ENCODE measurements around the gene SERPIND1. TPM values are rescaled to one million over a fixed set of nuclear protein-coding genes. Genes with fewer than 3 reads are reported as not detected.

The SERPIND1 gene
- total RNA-seq, 2 donors from 2014 or later = 0.32 TPM; not detected in 1

DNA sequence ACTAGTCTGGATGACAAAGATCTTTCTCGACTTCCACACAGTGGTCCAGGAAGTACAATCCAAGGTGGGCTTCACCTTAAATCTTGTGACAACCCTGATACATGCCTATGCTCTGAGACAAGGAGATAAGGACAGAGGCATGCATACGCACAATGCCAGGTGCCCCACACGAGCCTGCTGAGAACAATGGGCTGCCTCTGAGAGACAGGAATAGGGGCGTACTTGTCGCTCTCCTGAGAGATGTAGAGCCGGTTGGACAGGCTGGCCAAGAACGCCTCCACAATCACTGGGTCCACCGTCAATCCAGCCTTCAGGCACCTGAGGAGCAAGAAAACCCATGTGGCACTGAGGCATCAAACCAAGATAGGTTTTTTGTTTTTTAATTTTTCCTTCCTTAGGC is 25.5 kb downstream of the SERPIND1 start:
- Histone ChIP-seq H3K9me3 (no peaks in the 10 kb centered on the region), H3K27me3 (no peaks in the 10 kb centered on the region), H3K27ac (no peak overlapping the region), H3K4me1 (no peaks in the 10 kb centered on the region), H3K36me3 (peaks cover 24% of the 10 kb centered on the region), H3K9ac (ENCODE audit: low read depth in 2 of 2, low read length in 2 of 2) (no peak overlapping the region), H3K4me3 (no peak overlapping the region)
- TF ChIP-seq, protein P1, sequence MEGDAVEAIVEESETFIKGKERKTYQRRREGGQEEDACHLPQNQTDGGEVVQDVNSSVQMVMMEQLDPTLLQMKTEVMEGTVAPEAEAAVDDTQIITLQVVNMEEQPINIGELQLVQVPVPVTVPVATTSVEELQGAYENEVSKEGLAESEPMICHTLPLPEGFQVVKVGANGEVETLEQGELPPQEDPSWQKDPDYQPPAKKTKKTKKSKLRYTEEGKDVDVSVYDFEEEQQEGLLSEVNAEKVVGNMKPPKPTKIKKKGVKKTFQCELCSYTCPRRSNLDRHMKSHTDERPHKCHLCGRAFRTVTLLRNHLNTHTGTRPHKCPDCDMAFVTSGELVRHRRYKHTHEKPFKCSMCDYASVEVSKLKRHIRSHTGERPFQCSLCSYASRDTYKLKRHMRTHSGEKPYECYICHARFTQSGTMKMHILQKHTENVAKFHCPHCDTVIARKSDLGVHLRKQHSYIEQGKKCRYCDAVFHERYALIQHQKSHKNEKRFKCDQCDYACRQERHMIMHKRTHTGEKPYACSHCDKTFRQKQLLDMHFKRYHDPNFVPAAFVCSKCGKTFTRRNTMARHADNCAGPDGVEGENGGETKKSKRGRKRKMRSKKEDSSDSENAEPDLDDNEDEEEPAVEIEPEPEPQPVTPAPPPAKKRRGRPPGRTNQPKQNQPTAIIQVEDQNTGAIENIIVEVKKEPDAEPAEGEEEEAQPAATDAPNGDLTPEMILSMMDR (IDR thresholded peaks at IDR 0.05) = no peak
- intact Hi-C loops (cut with DNase I) = loop anchor here (5.0 kb wide), 1 partner anchor 42 kb away; no protein-coding TSS in a partner anchor
- no peak for DNase-seq

DNA sequence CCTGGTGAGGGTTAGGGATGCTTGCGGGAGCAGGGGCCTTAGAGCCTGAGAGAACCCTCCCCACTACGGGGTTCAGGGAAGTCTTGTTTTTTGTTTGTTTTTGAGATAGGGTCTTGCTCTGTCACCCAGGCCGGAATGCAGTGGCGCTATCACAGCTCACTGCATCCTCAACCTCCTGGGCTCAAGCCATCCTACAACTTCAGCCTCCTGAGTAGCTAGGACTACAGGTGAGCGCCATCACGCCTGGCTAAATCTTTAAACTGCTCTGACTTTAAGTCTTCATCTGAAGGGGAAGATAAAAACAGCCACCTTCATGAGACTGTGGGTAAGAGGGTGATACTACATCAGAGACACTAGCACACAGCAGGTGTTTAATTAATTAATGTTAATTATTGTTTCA is 28.5 kb downstream of the SERPIND1 start:
- Histone ChIP-seq H3K27ac (no peak overlapping the region), H3K4me3 (no peak overlapping the region), H3K9ac (ENCODE audit: low read depth in 2 of 2, low read length in 2 of 2) (no peak overlapping the region), H3K27me3 (no peaks in the 10 kb centered on the region), H3K36me3 (peaks cover 26% of the 10 kb centered on the region), H3K9me3 (no peaks in the 10 kb centered on the region), H3K4me1 (no peaks in the 10 kb centered on the region)
- intact Hi-C loops (cut with DNase I) = no loop called here
- no peak for DNase-seq
- TF ChIP-seq, protein P1 (IDR thresholded peaks at IDR 0.05) = no peak

DNA sequence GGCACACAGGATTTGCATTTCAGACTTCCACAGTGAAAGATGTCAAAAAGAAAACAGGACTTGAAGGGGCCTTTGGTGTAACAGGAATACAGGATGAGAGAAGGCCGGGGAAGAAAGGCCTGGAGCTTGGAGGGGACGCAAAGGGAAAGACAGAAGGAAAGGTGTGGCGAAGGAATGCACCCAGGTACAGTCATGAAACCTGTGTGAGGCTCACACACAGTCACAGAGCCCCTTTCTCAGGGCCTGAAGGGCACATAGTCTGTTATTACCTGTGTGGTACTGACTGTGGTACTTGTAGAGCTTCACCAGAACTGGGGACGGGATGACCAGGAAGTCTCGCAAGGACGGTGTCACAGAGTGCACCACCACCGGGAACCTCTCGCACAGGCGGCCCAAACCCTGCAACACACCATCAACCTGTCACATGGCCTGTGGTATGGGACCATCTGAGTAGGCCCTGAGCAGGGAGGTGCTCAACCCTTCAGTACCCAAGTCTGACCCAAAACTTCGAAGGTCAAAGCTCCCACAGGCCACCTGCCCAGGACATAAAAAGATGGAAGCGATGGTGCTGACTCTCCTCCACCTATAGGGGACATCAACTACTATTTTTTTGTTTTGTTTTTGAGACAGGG is 29.1 kb downstream of the SERPIND1 start:
- H3K27me3 ChIP-seq = no peaks in the 10 kb centered on the region
- TF ChIP-seq, protein P1 (IDR thresholded peaks at IDR 0.05) = no peak
- no peak overlapping the region for H3K9ac ChIP-seq (ENCODE audit: low read depth in 2 of 2, low read length in 2 of 2)
- no peaks in the 10 kb centered on the region for H3K4me1 ChIP-seq
- no peak overlapping the region for H3K4me3 ChIP-seq
- intact Hi-C loops (cut with DNase I) = no loop called here
- no peaks in the 10 kb centered on the region for H3K9me3 ChIP-seq
- H3K36me3 ChIP-seq = peaks cover 26% of the 10 kb centered on the region
- H3K27ac ChIP-seq = no peak overlapping the region
- no peak for DNase-seq

DNA sequence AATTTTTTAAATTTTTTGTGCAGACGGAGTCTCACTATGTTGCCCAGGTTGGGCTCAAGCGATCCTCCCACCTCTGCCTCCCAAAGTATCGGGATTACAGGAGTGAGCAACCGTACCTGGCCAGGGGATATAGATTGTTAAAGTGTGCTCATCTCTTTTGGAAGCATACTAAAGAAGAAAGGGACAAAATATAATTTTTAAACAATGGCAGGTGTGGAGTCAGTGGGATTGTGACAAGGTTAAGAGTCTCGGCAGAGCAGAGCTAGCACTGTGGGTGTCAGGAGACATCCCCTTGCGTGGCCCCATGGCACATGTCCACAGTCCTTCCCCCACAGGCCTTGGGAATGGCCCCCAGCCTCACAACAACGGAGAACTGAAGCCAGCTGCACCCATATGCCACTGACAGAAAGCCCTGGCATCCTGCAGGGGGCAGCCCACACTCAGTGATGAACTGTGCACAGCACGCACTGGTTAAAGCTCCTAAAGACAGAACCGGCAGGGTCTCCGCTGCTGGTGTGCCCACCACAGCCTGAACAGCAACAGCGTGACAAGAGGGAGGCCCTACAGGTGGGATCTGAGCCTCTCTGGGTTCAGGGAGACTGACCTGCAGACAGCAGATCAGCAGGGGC is 29.9 kb downstream of the SERPIND1 start:
- no peaks in the 10 kb centered on the region for H3K27me3 ChIP-seq
- H3K9me3 ChIP-seq = no peaks in the 10 kb centered on the region
- no peak overlapping the region for H3K9ac ChIP-seq (ENCODE audit: low read depth in 2 of 2, low read length in 2 of 2)
- intact Hi-C loops (cut with DNase I) = no loop called here
- TF ChIP-seq, protein P1 (IDR thresholded peaks at IDR 0.05) = peak; percentile 29
- peak; percentile 36 for DNase-seq
- no peak overlapping the region for H3K27ac ChIP-seq
- no peak overlapping the region for H3K4me3 ChIP-seq
- no peaks in the 10 kb centered on the region for H3K4me1 ChIP-seq
- peaks cover 26% of the 10 kb centered on the region for H3K36me3 ChIP-seq

DNA sequence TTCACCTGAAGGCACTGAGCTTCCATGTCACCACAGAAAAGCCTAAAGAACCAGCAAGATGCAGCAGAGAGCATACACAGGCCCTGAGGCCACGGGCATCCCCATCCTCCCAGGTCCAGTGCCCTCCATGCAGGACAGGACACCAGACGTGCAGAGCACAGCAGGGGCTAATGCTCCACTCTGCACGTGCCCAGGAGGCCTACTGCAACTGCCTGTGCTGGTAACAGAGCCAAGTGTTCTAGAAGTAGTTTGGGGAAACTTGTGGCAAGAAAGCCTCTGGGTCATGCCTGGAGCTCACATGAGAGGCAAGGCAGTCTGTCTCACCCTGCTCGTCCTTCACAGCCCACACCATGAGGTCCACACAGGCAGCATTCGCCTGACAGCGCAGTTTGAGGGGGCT is 30.7 kb downstream of the SERPIND1 start:
- no peak overlapping the region for H3K9ac ChIP-seq (ENCODE audit: low read depth in 2 of 2, low read length in 2 of 2)
- H3K4me1 ChIP-seq = no peaks in the 10 kb centered on the region
- TF ChIP-seq, protein P1 (IDR thresholded peaks at IDR 0.05) = no peak
- DNase-seq = no peak
- H3K9me3 ChIP-seq = no peaks in the 10 kb centered on the region
- H3K27me3 ChIP-seq = no peaks in the 10 kb centered on the region
- no peak overlapping the region for H3K27ac ChIP-seq
- intact Hi-C loops (cut with DNase I) = no loop called here
- peaks cover 26% of the 10 kb centered on the region for H3K36me3 ChIP-seq
- H3K4me3 ChIP-seq = no peak overlapping the region

Measured in colonic mucosa (tissue), 4 donors.